WTC11 (cell line): ENCODE measurements around the gene AHSP. TPM values are rescaled to one million over a fixed set of nuclear protein-coding genes. Genes with fewer than 3 reads are reported as not detected.
"Not testable (repeated sequence)": the region's sequence is repeated elsewhere in the genome, so short reads cannot be mapped to it uniquely, and the experiment has no call there.

Experiments
- ATAC-seq: fragments of 200-7000 bp; cut with Tn5 transposase; 2 replicates; pipeline ENCODE4 v1.10.0; 2021; ENCODE audit warnings: mild to moderate bottlenecking, moderate library complexity
- CTCF ChIA-PET: fragments of 300-600 bp; sonication (Branson Sonifier 250); formaldehyde crosslinking; loops from one replicate; lab custom pipeline; 2021; ENCODE audit warnings: antibody characterized with exemption; lab: Charles Lee
- POLR2A ChIA-PET: fragments of 350-600 bp; sonication (Branson Sonifier 250); formaldehyde crosslinking; loops from one replicate; lab custom pipeline; 2021; ENCODE audit warnings: antibody characterized with exemption; lab: Charles Lee
- DNase-seq: peaks from one replicate; pipeline ENCODE4 v3.0.0; 2021; ENCODE audit warnings: low spot score
- H3K27ac Mint-ChIP-seq: 2 replicates; pipeline ENCODE4 v1.8.0; 2021; ENCODE audit warnings: mixed read lengths
- H3K27me3 Mint-ChIP-seq: 2 replicates; pipeline ENCODE4 v1.8.0; 2021; ENCODE audit warnings: low read depth, mild to moderate bottlenecking, moderate library complexity, mixed read lengths
- H3K36me3 Mint-ChIP-seq: 2 replicates; pipeline ENCODE4 v1.8.0; 2021; ENCODE audit warnings: mixed read lengths
- H3K4me1 Mint-ChIP-seq: 2 replicates; pipeline ENCODE4 v1.8.0; 2022; ENCODE audit warnings: mixed read lengths
- H3K4me3 Mint-ChIP-seq: 2 replicates; pipeline ENCODE4 v1.8.0; 2021; ENCODE audit warnings: mild to moderate bottlenecking, moderate library complexity, mixed read lengths
- H3K9me3 Mint-ChIP-seq: 2 replicates; pipeline ENCODE4 v1.8.0; 2021; ENCODE audit warnings: mixed read lengths
- ATF3 ChIP-seq: sonication (generic); formaldehyde crosslinking; conservative IDR thresholded peaks from 2 replicates; pipeline ENCODE4 v1.8.1; 2022; ENCODE audit warnings: mild to moderate bottlenecking, missing genetic modification reagents
- CBFB ChIP-seq: sonication (generic); formaldehyde crosslinking; IDR thresholded peaks from 2 replicates; pipeline ENCODE4 v1.8.1; 2022; ENCODE audit warnings: mild to moderate bottlenecking, low read depth, missing genetic modification reagents
- CREM ChIP-seq: sonication (generic); formaldehyde crosslinking; IDR thresholded peaks from 2 replicates; pipeline ENCODE4 v1.8.1; 2022; ENCODE audit warnings: mild to moderate bottlenecking, missing genetic modification reagents, moderate library complexity
- EMX1 ChIP-seq: fragments of 250-450 bp; sonication (Bioruptor Pico); IDR thresholded peaks from 2 replicates; pipeline ENCODE4 v1.8.0; 2021; ENCODE audit warnings: mild to moderate bottlenecking
- ESRRA ChIP-seq: sonication (generic); formaldehyde crosslinking; IDR thresholded peaks from 2 replicates; pipeline ENCODE4 v1.8.1; 2022; ENCODE audit warnings: mild to moderate bottlenecking, missing genetic modification reagents, borderline replicate concordance
- HMGXB4 ChIP-seq: sonication (generic); formaldehyde crosslinking; IDR thresholded peaks from 2 replicates; pipeline ENCODE4 v1.8.1; 2023; ENCODE audit warnings: mild to moderate bottlenecking, moderate library complexity, missing genetic modification reagents
- MAX ChIP-seq: sonication (generic); formaldehyde crosslinking; IDR thresholded peaks from 2 replicates; pipeline ENCODE4 v1.8.0; 2022; ENCODE audit warnings: mild to moderate bottlenecking, missing genetic modification reagents
- NFATC4 ChIP-seq: fragments of 250-450 bp; sonication (Bioruptor Pico); IDR thresholded peaks from 2 replicates; pipeline ENCODE4 v1.9.0; 2021; ENCODE audit warnings: mild to moderate bottlenecking
- OVOL2 ChIP-seq: fragments of 250-450 bp; sonication (Bioruptor Pico); IDR thresholded peaks from 2 replicates; pipeline ENCODE4 v1.9.0; 2021; ENCODE audit warnings: mild to moderate bottlenecking, borderline replicate concordance
- PRDM15 ChIP-seq: sonication (generic); formaldehyde crosslinking; IDR thresholded peaks from 2 replicates; pipeline ENCODE4 v1.8.0; 2022; ENCODE audit warnings: missing genetic modification reagents
- PRRX2 ChIP-seq: fragments of 250-450 bp; sonication (Bioruptor Pico); IDR thresholded peaks from 2 replicates; pipeline ENCODE4 v1.8.0; 2021; ENCODE audit warnings: mild to moderate bottlenecking
- RORB ChIP-seq: fragments of 250-450 bp; sonication (Bioruptor Pico); IDR thresholded peaks from 2 replicates; pipeline ENCODE4 v1.9.0; 2021; ENCODE audit warnings: mild to moderate bottlenecking
- SMAD4 ChIP-seq: sonication (generic); formaldehyde crosslinking; IDR thresholded peaks from 2 replicates; pipeline ENCODE4 v1.8.0; 2022; ENCODE audit warnings: mild to moderate bottlenecking, missing genetic modification reagents
- TEAD1 ChIP-seq: sonication (generic); formaldehyde crosslinking; IDR thresholded peaks from 2 replicates; pipeline ENCODE4 v1.8.0; 2022; ENCODE audit warnings: mild to moderate bottlenecking, missing genetic modification reagents
- USF1 ChIP-seq: sonication (generic); formaldehyde crosslinking; IDR thresholded peaks from 2 replicates; pipeline ENCODE4 v1.8.0; 2022; ENCODE audit warnings: mild to moderate bottlenecking, missing genetic modification reagents
- ZNF263 ChIP-seq: sonication (generic); formaldehyde crosslinking; IDR thresholded peaks from 2 replicates; pipeline ENCODE4 v1.8.1; 2022; ENCODE audit warnings: low read depth, mild to moderate bottlenecking, moderate library complexity, missing genetic modification reagents
- ZNF396 ChIP-seq: fragments of 250-450 bp; sonication (Bioruptor Pico); IDR thresholded peaks from 2 replicates; pipeline ENCODE4 v1.8.0; 2021; ENCODE audit warnings: mild to moderate bottlenecking, moderate library complexity, borderline replicate concordance
- ZSCAN18 ChIP-seq: fragments of 250-450 bp; sonication (Bioruptor Pico); IDR thresholded peaks from 2 replicates; pipeline ENCODE4 v2.1.2; 2022; ENCODE audit warnings: mild to moderate bottlenecking, moderate library complexity
- total RNA-seq: library from RNA; stranded (reverse); gene quantifications from 3 replicates; pipeline ENCODE4 v1.2.3, GENCODE V29; 2021

Gene AHSP
- total RNA-seq, 1 experiment from 2014 or later, result 0.81 TPM

GRCh38 chr16:31501966-31502348, 25.7 kb upstream of the AHSP start (continued):
- TF ChIP-seq HMGXB4 (CRISPR knock-in tag), result no peak
- TF ChIP-seq MAX (CRISPR knock-in tag), result no peak
- no peak for TF ChIP-seq ATF3 (CRISPR knock-in tag)

- ChIA-PET CTCF (interaction anchor here (2.0 to 3.0 kb wide), 2 partner anchors 42 to 45 kb away, joined by 7 to 10 read pairs; partner anchors contain the start of gene ARMC5), POLR2A (no interaction called here)
- Mint-ChIP-seq H3K4me3 (no peak overlapping the region), H3K27ac (peak overlapping the region; percentile 41; the same call in 1 of the 2 replicates), H3K9me3 (no peaks in the 10 kb centered on the region), H3K36me3 (peaks cover 5% of the 10 kb centered on the region; the same call in 1 of the 2 replicates), H3K4me1 (peaks cover 29% of the 10 kb centered on the region), H3K27me3 (no peaks in the 10 kb centered on the region)
- ATAC-seq (no peak), DNase-seq (no peak)
- no peak for TF ChIP-seq ZNF263 (CRISPR knock-in tag)
- TF ChIP-seq ZNF396 (CRISPR knock-in tag), result no peak
- TF ChIP-seq, all 79 proteins: peak for 0
Observed at GRCh38 chr16:31502981-31503380, 24.7 kb upstream of the AHSP start.

- ATAC-seq, H3K27ac Mint-ChIP-seq, H3K36me3 Mint-ChIP-seq, H3K4me3 Mint-ChIP-seq, H3K27me3 Mint-ChIP-seq, DNase-seq, POLR2A ChIA-PET, H3K9me3 Mint-ChIP-seq: not testable (repeated sequence)
- CTCF ChIA-PET, result interaction anchor here (1.0 to 2.0 kb wide), 3 partner anchors 29 to 45 kb away, joined by 3 to 7 read pairs (median 4); partner anchors contain the start of gene ARMC5
- peaks cover 31% of the 10 kb centered on the region for H3K4me1 Mint-ChIP-seq
Observed at GRCh38 chr16:31503555-31503954, 24.1 kb upstream of the AHSP start.

GRCh38 chr16:31504159-31504558, 23.5 kb upstream of the AHSP start:
- peaks cover 37% of the 10 kb centered on the region for H3K4me1 Mint-ChIP-seq
- POLR2A ChIA-PET, result no interaction called here
- H3K36me3 Mint-ChIP-seq, result peaks cover 5% of the 10 kb centered on the region; the same call in 1 of the 2 replicates
- TF ChIP-seq CREM (CRISPR knock-in tag), result no peak
- no peak for TF ChIP-seq PRRX2 (CRISPR knock-in tag)
- TF ChIP-seq USF1, result no peak
- no peak overlapping the region for H3K4me3 Mint-ChIP-seq
- no peaks in the 10 kb centered on the region for H3K9me3 Mint-ChIP-seq
- ATAC-seq, result no peak
- H3K27me3 Mint-ChIP-seq, result no peaks in the 10 kb centered on the region
- CTCF ChIA-PET, result interaction anchor here (1.0 to 2.0 kb wide), 3 partner anchors 29 to 46 kb away, joined by 3 to 7 read pairs (median 4); partner anchors contain the start of gene ARMC5
- DNase-seq, result no peak
- H3K27ac Mint-ChIP-seq, result no peak overlapping the region

- Mint-ChIP-seq H3K27me3 (no peaks in the 10 kb centered on the region), H3K4me3 (no peak overlapping the region), H3K4me1 (peaks cover 39% of the 10 kb centered on the region), H3K9me3 (no peaks in the 10 kb centered on the region), H3K36me3 (peaks cover under 1% of the 10 kb centered on the region; the same call in 1 of the 2 replicates), H3K27ac (no peak overlapping the region)
- DNase-seq (no peak), ATAC-seq (no peak)
- POLR2A ChIA-PET, result no interaction called here
- CTCF ChIA-PET, result no interaction called here
- no peak for TF ChIP-seq TEAD1
- TF ChIP-seq EMX1, result no peak
- no peak for TF ChIP-seq ZSCAN18 (CRISPR knock-in tag)
- TF ChIP-seq NFATC4 (CRISPR knock-in tag), result no peak
- no peak for TF ChIP-seq OVOL2 (CRISPR knock-in tag)
- TF ChIP-seq RORB (CRISPR knock-in tag), result no peak
- TF ChIP-seq CBFB (CRISPR knock-in tag), result no peak
- TF ChIP-seq ATF3 (CRISPR knock-in tag), result no peak
- TF ChIP-seq ESRRA, result no peak
- no peak for TF ChIP-seq SMAD4 (CRISPR knock-in tag)
- no peak for TF ChIP-seq PRRX2 (CRISPR knock-in tag)
- no peak for TF ChIP-seq PRDM15 (CRISPR knock-in tag)
Observed at GRCh38 chr16:31505483-31505882, 22.2 kb upstream of the AHSP start.
